Measurements from ENCODE around the gene PRPF19.

PRPF19 gene

DNA sequence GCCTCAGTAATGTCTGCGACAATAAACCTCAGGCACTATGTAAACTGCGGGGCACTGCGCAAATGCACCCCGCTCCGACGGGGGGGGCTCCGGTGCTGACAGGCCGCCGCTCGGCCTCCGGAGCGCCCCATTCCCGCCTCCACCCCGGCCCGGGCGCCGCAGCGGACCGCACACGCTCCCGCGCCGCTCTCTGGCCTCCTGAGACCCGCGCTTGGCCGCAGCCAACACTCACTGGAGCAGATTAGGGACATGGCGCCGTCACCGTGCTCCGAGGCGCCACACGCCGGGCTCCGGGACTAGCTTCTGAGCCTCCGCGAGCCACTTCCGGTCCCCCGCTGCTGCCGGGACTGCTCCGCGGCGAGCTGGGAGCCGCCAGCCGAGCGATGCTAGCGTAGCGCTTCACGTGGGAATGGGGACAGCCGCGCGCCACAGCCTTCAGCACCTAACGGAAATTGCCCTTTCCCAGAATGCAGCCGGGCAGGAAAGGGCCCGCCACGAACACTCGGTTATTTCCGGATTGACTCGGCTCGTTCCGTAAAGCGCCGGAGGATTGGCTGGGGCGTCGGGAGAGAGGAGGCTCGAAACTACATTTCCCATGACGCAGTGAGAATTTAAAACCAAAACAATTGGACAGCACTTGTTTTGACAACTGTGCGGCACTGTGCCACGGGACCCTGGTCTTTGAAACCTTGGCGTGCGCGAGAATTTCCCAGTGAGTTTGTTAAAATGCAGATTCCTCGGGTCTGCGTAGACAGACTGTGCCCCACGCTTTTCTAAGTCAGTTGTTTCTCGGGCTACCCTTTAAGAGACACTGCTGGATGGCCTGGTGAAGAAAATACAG is at the start of gene PRPF19:
Gene PRPF19 (minus strand): TSS at position 454 of the 841 bp plus-strand sequence. CDS start 203 bp downstream, at position 251.
- Histone ChIP-seq H3K4me1 (ENCODE audit: control insufficient read depth, insufficient read depth, low read length, unreplicated experiment) (peaks cover 14% of the 10 kb centered on the region), H2AFZ (ENCODE audit: low read length, unreplicated experiment) (peak within 1 kb of the TSS; percentile 97), H3K27ac (ENCODE audit: low read depth, low read length) (peak within 1 kb of the TSS; percentile 91), H3K27me3 (ENCODE audit: insufficient read depth, low read length) (peaks cover 30% of the 10 kb centered on the region), H3K79me2 (ENCODE audit: control insufficient read depth, insufficient read depth, low read length, unreplicated experiment) (peaks cover 38% of the 10 kb centered on the region), H3K4me3 (ENCODE audit: low read depth, low read length) (peak within 1 kb of the TSS; percentile 95), H3K36me3 (ENCODE audit: insufficient read depth, low read length) (peaks cover 4% of the 10 kb centered on the region; the same call in 1 of the 2 replicates)

DNA sequence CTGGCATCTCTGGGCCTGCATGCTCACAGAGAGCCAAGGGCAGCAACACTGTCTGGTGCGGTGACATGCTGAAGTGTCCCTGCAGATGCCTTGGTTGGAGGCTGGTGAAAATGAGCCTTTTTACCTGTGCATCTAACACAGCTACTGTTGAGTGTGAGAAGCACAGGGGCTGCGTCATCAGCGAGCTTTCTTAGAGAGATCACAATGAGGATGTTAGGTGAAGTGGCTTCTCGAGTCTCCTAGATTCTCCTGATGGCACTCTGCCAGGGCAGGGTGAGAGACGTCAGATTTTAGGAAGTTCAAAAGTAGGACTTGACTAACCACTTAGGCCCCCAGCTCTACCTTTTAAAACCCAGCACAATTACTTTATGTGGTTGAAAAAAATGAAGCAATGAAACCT is 49.2 kb upstream of the PRPF19 start:
- Histone ChIP-seq H3K36me3 (ENCODE audit: insufficient read depth, low read length) (no peaks in the 10 kb centered on the region), H3K4me3 (ENCODE audit: low read depth, low read length) (no peak overlapping the region), H3K27me3 (ENCODE audit: insufficient read depth, low read length) (0 out of 2 replicates have a peak, but pooled peaks cover under 1% of the 10 kb centered on the region), H3K79me2 (ENCODE audit: control insufficient read depth, insufficient read depth, low read length, unreplicated experiment) (peaks cover 10% of the 10 kb centered on the region), H2AFZ (ENCODE audit: low read length, unreplicated experiment) (no peak overlapping the region), H3K4me1 (ENCODE audit: control insufficient read depth, insufficient read depth, low read length, unreplicated experiment) (peaks cover 22% of the 10 kb centered on the region), H3K27ac (ENCODE audit: low read depth, low read length) (no peak overlapping the region)

DNA sequence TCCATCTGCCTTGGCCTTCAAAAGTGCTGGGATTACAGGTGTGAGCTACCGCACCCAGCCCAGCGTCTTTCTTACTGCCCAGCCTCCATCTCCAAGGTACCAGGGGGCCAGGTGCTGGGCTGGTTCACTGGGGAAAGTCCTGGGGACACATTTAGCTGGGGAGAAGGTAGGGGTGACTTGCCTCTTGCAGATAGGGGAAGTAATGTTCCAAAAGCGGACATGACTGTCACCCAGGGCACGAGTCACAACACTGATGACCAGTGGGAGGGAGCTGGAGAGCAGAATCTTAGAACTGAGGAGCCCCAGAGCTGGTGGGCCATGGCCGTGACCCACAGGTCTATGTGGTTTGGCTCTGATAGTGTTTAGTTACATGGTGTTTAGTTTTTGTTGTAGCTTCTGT is 48.0 kb upstream of the PRPF19 start:
- Histone ChIP-seq H3K27me3 (ENCODE audit: insufficient read depth, low read length) (no peaks in the 10 kb centered on the region), H3K79me2 (ENCODE audit: control insufficient read depth, insufficient read depth, low read length, unreplicated experiment) (peaks cover 11% of the 10 kb centered on the region), H3K4me1 (ENCODE audit: control insufficient read depth, insufficient read depth, low read length, unreplicated experiment) (peaks cover 25% of the 10 kb centered on the region), H3K36me3 (ENCODE audit: insufficient read depth, low read length) (no peaks in the 10 kb centered on the region), H2AFZ (ENCODE audit: low read length, unreplicated experiment) (no peak overlapping the region), H3K27ac (ENCODE audit: low read depth, low read length) (no peak overlapping the region), H3K4me3 (ENCODE audit: low read depth, low read length) (no peak overlapping the region)

DNA sequence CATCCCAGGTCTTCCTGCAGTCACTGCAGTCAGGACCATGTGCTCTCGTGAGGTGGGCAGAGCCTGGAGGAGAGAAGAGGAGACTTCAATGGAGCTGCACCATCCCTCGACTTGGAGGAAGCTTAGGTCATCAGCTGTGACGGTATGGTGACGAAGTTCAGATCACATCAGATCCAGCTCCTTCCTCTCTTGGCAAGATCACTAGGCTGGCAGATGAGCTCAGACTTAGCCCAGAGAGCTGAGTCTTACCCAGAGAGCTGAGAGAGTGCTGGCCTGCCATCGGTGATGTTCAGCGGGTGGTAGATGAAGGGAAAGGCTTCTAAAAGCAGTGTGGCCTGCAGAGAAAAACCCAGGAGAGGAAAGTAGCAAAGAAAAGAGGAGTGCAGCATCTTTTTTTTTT is 47.4 kb upstream of the PRPF19 start:
- Histone ChIP-seq H2AFZ (ENCODE audit: low read length, unreplicated experiment) (no peak overlapping the region), H3K27ac (ENCODE audit: low read depth, low read length) (no peak overlapping the region), H3K4me3 (ENCODE audit: low read depth, low read length) (no peak overlapping the region), H3K27me3 (ENCODE audit: insufficient read depth, low read length) (no peaks in the 10 kb centered on the region), H3K79me2 (ENCODE audit: control insufficient read depth, insufficient read depth, low read length, unreplicated experiment) (peaks cover 13% of the 10 kb centered on the region), H3K36me3 (ENCODE audit: insufficient read depth, low read length) (no peaks in the 10 kb centered on the region), H3K4me1 (ENCODE audit: control insufficient read depth, insufficient read depth, low read length, unreplicated experiment) (peaks cover 25% of the 10 kb centered on the region)

DNA sequence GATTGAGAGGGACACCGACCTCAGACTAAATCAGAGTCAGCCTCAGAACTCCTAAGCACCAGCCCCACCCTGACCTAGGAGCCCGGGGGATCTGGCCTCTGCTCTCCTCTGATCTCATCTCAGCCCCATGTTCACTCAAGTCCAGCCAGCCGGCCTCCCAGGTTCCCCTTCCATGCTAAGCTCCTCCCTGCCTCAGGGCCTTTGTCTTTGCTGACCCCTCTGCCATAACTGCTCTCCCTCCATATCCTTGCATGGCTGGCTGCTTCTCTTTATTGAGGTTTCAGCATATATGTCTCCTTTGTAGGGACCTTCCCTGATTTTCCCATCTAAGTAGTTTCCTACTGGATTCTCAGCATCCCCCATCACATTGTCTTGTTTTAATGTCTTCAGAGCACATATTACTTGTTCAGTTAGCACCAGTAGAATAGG is 46.4 kb upstream of the PRPF19 start:
- peaks cover 18% of the 10 kb centered on the region for H3K79me2 ChIP-seq (ENCODE audit: control insufficient read depth, insufficient read depth, low read length, unreplicated experiment)
- peak overlapping the region; percentile 63 for H3K27ac ChIP-seq (ENCODE audit: low read depth, low read length)
- no peaks in the 10 kb centered on the region for H3K27me3 ChIP-seq (ENCODE audit: insufficient read depth, low read length)
- H3K4me3 ChIP-seq (ENCODE audit: low read depth, low read length), result peak overlapping the region; percentile 77
- H3K36me3 ChIP-seq (ENCODE audit: insufficient read depth, low read length), result no peaks in the 10 kb centered on the region
- peaks cover 16% of the 10 kb centered on the region for H3K4me1 ChIP-seq (ENCODE audit: control insufficient read depth, insufficient read depth, low read length, unreplicated experiment)
- peak overlapping the region; percentile 73 for H2AFZ ChIP-seq (ENCODE audit: low read length, unreplicated experiment)

DNA sequence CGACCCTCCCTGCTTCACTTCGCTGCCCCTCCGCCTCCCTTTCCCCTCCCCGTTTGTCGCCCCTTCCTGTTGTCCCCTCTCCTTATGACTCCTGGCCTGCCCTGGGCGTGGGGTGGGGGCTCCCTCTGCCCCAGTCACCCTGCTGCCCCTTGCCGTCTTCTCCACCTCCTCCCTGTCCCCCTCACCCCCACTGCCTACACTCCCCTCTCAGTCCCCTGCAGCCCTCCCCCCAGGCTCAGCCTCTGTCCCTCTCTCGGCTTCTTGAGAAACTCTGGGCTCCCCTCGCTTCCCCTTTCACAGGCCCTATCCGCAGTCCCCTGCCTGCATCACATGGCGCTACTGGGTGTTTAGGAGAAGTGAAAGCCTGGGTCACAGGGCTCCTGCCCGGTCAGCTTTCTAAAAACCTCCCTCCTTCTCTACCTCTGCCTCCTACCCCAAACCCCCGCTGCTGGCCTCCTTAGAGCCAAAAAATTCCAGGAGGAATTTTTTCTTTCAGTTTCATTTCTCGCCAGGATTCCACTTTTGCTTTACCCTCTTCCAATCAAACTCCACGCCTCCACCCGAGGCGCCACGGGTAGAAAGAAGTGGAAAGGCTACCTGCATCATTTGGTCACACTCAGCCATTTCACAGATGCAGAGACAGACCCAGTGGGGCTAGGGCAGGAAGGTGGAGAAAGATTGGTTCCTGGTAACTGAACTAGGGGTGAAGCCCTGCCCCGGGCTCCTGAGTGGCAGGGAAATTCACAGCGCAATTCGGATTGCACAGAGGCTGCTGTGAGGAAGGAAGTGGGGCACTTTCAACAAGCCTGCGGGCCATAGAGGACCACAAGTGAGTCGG is 45.7 kb upstream of the PRPF19 start, which contains the start of gene SLC15A3:
Gene SLC15A3 (minus strand): TSS at position 273 of the 838 bp plus-strand sequence. CDS start 625 bp downstream, outside the sequence.
- no peaks in the 10 kb centered on the region for H3K36me3 ChIP-seq (ENCODE audit: insufficient read depth, low read length)
- H2AFZ ChIP-seq (ENCODE audit: low read length, unreplicated experiment), result peak within 1 kb of the TSS; percentile 73
- peak within 1 kb of the TSS; percentile 63 for H3K27ac ChIP-seq (ENCODE audit: low read depth, low read length)
- H3K4me1 ChIP-seq (ENCODE audit: control insufficient read depth, insufficient read depth, low read length, unreplicated experiment), result peaks cover 10% of the 10 kb centered on the region
- no peaks in the 10 kb centered on the region for H3K27me3 ChIP-seq (ENCODE audit: insufficient read depth, low read length)
- peaks cover 18% of the 10 kb centered on the region for H3K79me2 ChIP-seq (ENCODE audit: control insufficient read depth, insufficient read depth, low read length, unreplicated experiment)
- H3K4me3 ChIP-seq (ENCODE audit: low read depth, low read length), result peak within 1 kb of the TSS; percentile 77

DNA sequence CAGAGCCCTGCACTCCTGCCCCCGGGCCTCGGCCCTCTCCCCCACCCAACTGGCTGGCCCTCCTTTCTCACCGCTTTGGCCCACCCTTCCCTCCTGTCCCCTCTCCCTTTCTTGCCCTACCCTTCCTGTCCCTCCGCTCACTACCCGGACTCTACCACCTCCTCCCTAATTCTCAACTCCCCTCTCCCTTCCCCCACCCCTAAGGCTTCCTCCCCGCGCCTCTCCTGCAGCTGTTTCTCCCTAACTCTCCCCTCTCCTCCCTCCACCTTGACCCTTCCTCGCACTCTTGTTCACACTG is 45.2 kb upstream of the PRPF19 start:
- Histone ChIP-seq H3K27ac (ENCODE audit: low read depth, low read length) (peak overlapping the region; percentile 63), H3K4me3 (ENCODE audit: low read depth, low read length) (peak overlapping the region; percentile 77), H3K79me2 (ENCODE audit: control insufficient read depth, insufficient read depth, low read length, unreplicated experiment) (peaks cover 18% of the 10 kb centered on the region), H3K4me1 (ENCODE audit: control insufficient read depth, insufficient read depth, low read length, unreplicated experiment) (peaks cover 4% of the 10 kb centered on the region), H2AFZ (ENCODE audit: low read length, unreplicated experiment) (peak overlapping the region; percentile 53), H3K36me3 (ENCODE audit: insufficient read depth, low read length) (no peaks in the 10 kb centered on the region), H3K27me3 (ENCODE audit: insufficient read depth, low read length) (no peaks in the 10 kb centered on the region)

DNA sequence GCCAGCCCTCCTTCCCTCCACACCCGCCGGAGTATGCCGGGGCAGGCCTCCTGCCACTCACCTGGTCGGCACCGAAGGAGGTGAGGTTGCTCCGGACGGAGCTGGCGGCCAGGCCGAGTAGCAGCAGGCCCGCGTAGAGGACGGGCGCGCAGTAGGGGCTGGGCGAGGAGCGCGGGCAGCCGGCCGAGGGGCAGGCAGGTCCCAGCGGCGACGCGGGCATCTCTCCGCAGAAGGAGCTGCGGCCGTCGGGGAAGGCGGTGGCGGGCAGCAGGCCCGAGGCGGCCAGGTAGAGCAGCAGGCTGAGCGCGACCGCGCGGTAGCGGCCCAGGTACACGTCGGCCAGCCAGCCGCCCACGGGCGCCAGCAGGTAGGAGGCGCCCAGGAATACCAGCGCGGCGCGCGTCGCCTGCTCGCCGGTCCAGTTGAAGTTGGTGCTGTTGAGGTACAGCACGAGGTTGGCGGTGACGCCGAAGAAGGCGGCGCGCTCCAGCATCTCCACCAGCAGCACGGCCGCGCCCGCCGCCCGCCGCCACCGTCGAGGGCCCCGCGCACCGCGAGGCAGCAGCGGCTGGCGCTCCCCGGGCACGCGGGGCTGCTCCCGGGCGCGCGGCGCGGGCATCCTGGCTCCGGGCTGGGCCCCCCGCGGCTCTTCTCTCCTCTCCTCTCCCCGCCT is 44.7 kb upstream of the PRPF19 start:
- peak overlapping the region; percentile 63 for H3K27ac ChIP-seq (ENCODE audit: low read depth, low read length)
- no peaks in the 10 kb centered on the region for H3K27me3 ChIP-seq (ENCODE audit: insufficient read depth, low read length)
- peak overlapping the region; percentile 77 for H3K4me3 ChIP-seq (ENCODE audit: low read depth, low read length)
- H3K4me1 ChIP-seq (ENCODE audit: control insufficient read depth, insufficient read depth, low read length, unreplicated experiment), result peaks cover 3% of the 10 kb centered on the region
- peaks cover 23% of the 10 kb centered on the region for H3K79me2 ChIP-seq (ENCODE audit: control insufficient read depth, insufficient read depth, low read length, unreplicated experiment)
- no peaks in the 10 kb centered on the region for H3K36me3 ChIP-seq (ENCODE audit: insufficient read depth, low read length)
- peak overlapping the region; percentile 53 for H2AFZ ChIP-seq (ENCODE audit: low read length, unreplicated experiment)

DNA sequence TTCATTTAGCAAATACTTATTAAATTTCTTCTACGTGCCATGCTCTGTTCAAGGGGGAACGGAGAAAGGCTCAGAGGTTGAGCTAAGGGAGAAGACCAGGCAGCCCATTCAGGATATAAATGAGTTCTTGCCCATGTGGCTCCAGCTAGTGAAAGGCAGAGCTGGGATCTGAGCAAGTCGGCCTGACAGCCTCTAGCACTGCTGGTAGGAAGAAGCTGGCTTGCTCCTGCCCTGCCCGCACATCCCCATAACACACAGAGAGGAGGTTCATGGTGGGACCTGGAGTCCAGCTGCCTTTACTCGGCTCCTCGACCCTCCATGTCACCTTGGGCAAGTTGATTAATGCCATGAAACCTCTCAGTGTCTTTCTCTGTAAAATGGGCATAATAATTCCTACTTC is 43.6 kb upstream of the PRPF19 start:
- Histone ChIP-seq H3K27ac (ENCODE audit: low read depth, low read length) (no peak overlapping the region), H3K4me3 (ENCODE audit: low read depth, low read length) (peak overlapping the region; percentile 77), H3K4me1 (ENCODE audit: control insufficient read depth, insufficient read depth, low read length, unreplicated experiment) (peaks cover 3% of the 10 kb centered on the region), H3K79me2 (ENCODE audit: control insufficient read depth, insufficient read depth, low read length, unreplicated experiment) (peaks cover 28% of the 10 kb centered on the region), H3K27me3 (ENCODE audit: insufficient read depth, low read length) (no peaks in the 10 kb centered on the region), H2AFZ (ENCODE audit: low read length, unreplicated experiment) (no peak overlapping the region), H3K36me3 (ENCODE audit: insufficient read depth, low read length) (peaks cover 8% of the 10 kb centered on the region)

DNA sequence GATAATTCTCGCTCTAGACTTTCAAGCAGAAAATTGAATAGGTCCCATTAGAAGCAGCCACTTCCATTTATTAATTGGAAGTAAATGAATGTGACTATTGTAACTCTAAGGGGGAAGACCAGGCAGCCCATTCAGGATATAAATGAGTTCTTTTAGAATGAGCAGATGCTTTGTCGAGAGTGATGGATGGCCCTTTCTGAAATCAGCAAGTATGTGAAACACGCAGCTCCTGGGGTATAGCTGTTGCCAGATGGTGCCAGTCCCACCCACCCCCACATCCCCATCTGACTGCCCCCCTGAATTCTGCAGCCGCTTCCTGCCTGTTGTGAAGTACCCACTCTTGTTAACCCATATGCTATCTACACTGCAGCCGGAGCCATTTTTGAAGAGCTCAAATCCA is 41.9 kb upstream of the PRPF19 start:
- Histone ChIP-seq H3K27ac (ENCODE audit: low read depth, low read length) (no peak overlapping the region), H3K4me1 (ENCODE audit: control insufficient read depth, insufficient read depth, low read length, unreplicated experiment) (peaks cover 3% of the 10 kb centered on the region), H3K4me3 (ENCODE audit: low read depth, low read length) (no peak overlapping the region), H3K36me3 (ENCODE audit: insufficient read depth, low read length) (peaks cover 15% of the 10 kb centered on the region), H3K27me3 (ENCODE audit: insufficient read depth, low read length) (no peaks in the 10 kb centered on the region), H3K79me2 (ENCODE audit: control insufficient read depth, insufficient read depth, low read length, unreplicated experiment) (peaks cover 30% of the 10 kb centered on the region), H2AFZ (ENCODE audit: low read length, unreplicated experiment) (no peak overlapping the region)

Measured in ACC112 (cell line).